GM19025 (cell line): Measurements from ENCODE around the gene FXN.
"Not testable (repeated sequence)": the region's sequence is repeated elsewhere in the genome, so short reads cannot be mapped to it uniquely, and the experiment has no call there.

ENCODE experiments used
- ATAC-seq: cut with Tn5 transposase; IDR thresholded peaks from one replicate; pipeline ENCODE4 v1.9.1; 2021; ENCODE audit warnings: mild to moderate bottlenecking, low read depth, moderate library complexity; ENCODE audit not compliant: unreplicated experiment

Gene FXN

DNA sequence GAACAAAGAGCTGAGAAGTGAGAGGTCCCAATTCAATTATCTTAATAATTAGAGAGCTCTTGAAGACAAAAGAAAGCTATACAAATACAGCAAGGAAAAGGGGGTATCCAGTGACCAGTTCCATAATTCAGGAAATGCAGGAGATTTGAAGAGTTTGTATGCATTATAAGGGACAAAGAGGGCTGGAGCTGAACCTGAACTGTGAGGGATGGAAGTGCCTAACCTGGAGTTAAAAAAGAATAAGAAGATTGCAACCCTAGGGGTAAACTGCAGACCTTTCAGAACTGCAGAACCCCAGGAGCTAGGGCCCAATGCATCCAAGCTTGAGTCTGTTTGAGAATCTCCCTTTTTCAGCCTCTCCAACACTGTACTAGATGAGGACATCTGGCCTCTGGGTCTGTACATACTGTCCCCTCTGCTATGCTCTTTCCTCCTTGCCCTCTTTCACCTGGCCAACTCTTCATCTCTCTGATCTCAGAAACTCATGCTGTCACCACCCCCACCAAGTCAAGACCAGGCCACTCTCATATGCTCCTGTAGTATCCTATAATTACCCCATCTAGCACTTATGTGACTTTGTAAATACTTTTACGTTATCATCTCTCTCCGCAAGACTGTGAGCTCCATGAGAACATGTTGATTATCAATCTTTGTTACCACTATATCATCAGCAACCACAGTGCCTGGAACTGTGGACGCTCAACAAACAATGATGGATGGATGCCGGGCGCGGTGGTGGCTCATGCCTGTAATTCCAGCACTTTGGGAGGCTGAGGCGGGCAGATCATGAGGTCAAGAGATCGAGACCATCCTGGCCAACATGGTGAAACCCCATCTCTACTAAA, 15.0 kb upstream of the FXN start:
- ATAC-seq: no peak

DNA sequence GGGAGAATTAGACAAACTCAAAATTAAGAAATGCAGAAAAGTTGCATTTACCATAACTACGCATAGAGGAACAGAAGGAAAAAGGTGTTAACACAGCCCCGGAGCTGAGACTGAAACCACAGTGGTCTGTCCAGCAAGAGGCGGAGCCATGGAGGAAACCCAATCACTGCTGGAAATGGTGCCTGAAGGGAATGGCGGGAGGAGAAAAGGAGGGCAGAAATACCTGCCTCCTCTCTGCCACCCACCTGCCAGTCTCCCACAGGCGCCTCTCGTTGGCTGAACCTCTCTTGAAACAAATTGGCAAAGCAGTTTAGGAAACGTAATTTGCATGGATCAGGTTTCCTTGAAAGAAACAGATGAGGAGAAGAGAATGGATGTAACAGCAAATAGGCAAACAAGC, 11.9 kb upstream of the FXN start:
- ATAC-seq: no peak

DNA sequence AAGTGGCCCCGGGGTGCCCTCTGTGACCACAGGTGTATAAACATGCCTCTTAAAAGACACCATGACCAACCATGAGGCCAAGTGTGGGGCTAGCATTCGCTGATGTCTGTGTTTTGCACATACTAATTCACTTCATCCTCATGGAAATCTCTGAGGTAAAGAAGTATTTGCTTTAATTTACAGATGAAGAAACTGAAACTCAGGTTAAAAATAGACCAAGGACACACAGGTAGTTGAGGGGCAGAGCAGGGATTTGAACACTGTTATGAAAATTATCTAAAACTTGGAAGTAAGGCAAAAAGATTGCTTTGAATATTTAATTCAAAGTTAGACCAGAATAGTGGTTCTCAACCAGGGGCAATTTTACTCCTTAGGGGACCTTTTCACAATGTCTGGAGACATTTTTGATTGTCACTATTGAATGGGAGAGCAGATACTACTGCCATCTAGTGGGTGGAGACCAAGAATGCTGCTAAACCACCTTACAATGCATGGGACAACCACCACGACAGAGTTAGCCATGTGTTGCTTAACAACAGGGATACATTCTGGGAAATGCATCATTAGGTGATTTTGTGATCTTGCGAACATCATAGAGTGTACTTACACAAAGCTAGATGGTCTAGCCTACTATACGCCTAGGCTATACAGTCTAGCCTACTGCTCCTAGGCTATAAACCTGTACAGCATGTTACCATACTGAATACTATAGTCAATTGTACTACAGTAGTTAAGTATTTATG, 8.0 kb upstream of the FXN start:
- peak; percentile 72 for ATAC-seq

DNA sequence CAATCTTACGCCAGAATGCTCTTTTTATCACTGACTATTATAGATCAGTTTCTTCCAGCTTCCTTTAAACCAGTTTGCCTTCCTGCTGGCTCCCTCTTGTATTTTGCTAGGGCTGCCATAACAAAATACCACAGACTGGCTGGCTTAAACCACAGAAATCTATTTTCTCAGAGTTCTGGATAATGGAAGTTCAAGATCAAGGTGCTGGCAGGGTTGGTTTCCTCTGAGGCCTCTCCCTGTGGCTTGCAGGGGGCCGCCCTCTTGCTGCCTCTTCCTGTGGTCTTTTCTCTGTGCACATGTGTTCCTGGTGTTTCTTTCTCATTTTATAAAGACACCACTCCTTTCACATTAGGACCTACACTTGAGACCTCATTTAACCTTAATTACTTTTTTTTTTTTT, 6.8 kb upstream of the FXN start:
- ATAC-seq: no peak

DNA sequence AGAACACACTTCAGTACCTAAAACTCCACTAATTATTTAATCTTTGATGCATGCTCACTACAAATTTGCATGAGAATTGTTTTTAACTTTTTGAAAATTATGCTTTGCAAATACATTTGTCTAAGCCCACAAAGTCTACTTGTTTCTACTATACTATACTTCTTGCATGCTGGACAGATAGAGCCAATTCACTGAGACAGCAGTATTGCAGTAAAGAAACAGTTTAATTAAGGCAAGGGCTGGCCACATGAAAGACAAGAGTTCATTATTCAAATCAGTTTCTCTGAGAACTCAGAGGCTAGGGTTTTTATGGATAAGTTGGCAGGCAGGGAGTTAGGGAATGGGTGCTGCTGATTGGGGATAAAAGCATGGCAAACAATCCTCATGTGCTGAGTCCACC, 6.0 kb upstream of the FXN start:
- ATAC-seq: no peak

DNA sequence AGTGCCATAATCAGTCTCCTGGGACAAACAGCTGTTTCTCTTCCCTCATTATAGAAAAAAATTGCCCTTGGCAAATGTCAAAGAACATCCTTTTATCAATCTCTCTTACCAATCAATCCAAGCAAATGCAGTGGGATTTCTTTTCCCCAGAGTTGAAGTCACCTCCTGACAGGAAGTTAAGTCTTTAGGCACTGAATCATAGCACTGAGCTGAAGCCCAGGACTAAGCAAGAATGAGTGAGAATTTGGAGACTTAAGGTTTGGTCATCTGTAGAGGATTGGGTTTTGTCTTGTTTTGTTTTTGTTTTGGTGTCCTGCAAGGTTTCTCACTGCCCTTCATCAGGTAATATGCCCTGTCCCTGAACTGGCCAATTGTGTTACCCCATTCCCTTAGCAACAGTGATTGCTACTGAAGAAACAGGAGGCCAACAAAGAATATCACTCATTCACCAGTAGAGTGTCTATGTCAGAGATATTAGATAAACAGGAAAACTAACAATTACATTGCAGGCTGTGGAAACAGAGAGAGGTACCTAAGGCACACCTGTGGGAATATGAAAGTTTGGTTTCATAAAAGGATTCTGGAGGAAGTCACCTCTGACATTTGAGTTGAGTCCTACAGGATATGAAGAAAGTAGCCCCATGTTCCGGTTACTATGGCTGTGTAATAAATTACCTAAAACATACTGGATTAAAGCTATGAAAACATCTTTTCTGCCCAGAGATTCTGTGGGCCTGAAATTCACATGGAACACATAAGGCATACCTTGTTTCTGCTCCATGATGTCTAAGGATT, 4.5 kb upstream of the FXN start:
- no peak for ATAC-seq

DNA sequence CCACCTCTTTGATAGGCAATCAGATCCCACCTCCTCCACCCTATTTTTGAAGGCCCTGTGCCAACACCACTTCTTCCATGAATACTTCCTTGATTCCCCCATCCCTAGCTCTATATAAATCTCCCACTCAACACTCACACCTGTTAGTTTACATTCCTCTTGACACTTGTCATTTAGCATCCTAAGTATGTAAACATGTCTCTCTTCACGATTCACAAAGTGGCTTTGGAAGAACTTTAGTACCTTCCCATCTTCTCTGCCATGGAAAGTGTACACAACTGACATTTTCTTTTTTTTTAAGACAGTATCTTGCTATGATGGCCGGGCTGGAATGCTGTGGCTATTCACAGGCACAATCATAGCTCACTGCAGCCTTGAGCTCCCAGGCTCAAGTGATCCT, 1.5 kb upstream of the FXN start:
- ATAC-seq: no peak

DNA sequence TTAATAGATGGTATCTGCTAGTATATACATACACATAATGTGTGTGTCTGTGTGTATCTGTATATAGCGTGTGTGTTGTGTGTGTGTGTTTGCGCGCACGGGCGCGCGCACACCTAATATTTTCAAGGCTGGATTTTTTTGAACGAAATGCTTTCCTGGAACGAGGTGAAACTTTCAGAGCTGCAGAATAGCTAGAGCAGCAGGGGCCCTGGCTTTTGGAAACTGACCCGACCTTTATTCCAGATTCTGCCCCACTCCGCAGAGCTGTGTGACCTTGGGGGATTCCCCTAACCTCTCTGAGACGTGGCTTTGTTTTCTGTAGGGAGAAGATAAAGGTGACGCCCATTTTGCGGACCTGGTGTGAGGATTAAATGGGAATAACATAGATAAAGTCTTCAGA, 757 bp downstream of the FXN start:
- ATAC-seq: no peak

DNA sequence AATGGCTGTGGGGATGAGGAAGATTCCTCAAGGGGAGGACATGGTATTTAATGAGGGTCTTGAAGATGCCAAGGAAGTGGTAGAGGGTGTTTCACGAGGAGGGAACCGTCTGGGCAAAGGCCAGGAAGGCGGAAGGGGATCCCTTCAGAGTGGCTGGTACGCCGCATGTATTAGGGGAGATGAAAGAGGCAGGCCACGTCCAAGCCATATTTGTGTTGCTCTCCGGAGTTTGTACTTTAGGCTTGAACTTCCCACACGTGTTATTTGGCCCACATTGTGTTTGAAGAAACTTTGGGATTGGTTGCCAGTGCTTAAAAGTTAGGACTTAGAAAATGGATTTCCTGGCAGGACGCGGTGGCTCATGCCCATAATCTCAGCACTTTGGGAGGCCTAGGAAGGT, 1.2 kb downstream of the FXN start:
- no peak for ATAC-seq

DNA sequence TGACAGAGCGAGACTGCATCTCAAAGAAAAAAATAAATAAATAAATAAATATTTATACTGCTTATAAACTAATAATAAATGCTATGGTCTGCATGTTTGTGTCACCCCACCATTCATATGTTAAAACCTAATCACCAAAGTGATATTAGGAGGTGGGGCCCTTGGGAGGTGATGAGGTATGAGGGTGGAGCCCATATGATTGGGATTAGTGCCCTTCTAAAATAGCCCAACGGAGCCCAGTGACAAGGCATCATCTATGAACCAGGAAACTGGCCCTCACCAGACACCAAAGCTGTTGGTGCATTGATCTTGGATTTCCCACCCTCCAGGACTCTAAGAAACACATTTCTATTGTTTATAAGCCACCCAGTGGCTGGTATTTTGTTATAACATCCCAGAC, 5.1 kb downstream of the FXN start:
- ATAC-seq: no peak

DNA sequence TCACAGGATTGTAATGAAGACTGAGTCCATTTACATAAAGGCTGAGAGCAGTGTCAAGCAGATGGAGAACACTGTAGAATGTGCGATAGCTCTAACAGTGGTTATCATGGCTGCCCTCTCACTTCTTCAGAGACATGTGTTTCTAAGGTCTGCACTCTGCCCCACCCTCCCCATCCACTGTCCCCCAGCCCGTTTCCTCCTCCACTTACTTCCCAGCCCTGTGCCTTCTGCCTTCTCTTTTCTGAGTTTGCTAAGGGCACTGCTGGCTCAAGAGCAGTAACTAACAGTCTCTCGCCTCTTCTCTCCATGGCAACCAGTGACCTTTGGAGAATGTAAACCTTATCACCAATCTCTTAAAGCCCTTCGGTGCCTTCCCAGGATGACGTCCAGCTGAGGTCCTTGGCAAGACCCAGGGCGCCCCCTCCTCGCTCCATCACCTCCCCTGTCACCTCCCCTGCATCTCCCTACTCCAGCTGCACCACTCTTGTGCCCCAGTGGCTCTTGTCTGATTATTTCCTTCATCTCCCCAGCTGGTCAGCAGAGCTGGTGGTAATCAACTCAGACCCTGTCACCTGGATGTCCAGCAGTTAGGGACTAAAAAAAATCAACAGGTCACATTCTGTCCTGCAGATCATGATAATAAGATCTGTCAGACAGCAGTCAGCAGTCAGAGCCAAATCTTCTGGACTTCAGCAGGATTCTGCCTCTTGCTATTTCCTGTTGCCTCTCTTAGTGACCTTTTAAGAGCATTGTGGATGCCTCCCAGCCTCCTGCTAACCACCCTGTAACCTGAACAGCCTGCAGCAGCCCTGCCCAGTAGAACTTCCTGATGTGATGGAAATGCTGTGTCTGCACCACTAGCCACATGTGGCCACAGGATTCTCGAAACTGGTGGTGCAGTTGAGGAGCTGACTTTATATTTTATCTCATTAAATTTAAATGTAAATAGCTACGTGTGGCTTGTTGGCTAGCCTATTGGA, 9.0 kb downstream of the FXN start:
- ATAC-seq: no peak

DNA sequence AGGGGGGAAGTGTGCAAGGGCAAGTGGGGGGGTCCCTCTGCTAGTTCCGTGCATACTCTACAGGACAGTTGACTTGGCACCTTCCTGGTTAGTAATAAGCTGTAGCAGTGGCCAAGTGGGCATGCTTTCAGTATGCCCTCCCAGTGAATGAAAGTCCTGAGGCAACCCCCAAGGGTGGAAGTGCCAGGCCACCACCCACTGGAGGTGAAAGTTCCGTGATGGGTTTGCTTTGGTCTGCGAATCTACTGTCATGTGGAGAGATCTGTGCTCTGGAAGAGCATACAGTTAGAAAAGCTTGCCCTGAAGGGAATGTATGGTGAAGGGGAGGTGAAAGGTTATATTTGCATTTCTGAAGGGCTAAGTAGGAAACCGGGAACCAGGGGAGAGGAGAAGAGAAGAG, 10.3 kb downstream of the FXN start:
- ATAC-seq: no peak

DNA sequence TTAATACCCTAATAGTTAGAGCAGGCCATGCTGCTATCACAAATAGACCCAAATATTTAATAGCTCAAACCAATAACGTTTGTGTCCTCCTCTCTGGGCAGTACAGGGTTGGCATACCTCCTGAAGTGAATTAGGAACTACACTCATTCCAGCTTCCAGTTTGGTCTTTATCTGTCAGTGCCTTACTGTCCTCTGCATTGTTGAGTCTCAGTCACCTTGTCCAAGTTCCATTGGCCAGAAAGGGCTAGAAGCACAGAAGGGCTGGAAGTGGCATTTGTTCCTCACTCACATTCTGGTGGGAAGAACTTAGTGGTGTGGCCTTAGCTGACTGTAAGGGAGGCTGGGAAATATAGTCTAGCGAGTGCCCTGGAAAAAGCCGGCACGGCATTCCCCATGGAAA, 11.2 kb downstream of the FXN start:
- ATAC-seq: no peak

DNA sequence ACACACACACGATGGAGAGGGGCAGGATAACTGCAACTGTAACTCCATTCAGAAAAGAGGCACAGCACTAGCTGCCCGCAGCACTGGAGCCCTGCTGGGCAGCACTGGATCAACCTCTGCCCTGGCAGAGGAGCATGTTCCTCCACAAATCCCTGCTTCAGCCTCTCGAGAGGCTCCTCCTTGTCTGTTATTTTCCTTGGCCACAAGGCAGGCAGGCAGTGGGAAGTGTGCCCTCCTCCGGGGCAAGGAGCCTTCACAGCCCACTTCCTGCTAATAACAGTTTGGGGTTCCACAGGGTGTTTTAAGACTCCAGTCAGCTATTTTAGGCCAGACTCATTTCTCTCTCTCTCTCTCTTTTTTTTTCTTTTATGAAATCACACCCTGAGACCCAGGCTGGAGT, 11.8 kb downstream of the FXN start:
- ATAC-seq: no peak

DNA sequence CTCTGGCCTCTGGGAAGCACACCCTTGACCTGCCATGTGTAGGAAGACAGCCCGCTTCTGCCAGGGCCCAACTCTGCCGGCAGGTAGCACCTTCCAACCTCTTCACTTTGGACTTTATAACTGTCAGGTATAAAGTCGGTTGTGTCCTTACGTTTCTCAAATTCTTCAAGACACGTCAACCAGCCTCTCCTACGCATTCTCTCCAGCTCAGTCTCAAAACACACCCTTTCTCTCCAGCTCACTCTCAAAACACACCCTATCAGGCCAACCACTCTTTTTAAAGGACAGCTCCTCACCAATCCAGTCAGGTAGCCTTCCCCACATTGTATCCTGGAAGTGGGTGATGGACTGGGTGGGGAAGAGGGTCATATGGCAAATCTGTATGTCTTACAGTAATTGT, 13.5 kb downstream of the FXN start:
- no peak for ATAC-seq

DNA sequence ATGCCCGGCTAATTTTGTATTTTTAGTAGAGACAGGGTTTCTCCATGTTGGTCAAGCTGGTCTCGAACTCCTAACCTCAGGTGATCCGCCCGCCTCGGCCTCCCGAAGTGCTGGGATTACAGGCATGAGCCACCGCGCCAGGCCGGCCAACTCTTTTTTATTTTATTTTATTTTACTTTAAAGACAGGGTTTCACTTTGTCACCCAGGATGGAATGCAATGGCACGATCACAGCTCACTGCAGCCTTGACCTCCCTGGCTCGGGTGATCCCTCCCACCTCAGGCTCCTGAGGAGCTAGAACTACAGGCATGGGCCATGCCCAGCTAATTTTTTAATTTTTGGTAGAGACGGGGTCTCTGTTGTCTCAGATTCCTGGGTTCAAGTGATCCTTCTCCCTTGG, 15.4 kb downstream of the FXN start:
- not testable (repeated sequence) for ATAC-seq

DNA sequence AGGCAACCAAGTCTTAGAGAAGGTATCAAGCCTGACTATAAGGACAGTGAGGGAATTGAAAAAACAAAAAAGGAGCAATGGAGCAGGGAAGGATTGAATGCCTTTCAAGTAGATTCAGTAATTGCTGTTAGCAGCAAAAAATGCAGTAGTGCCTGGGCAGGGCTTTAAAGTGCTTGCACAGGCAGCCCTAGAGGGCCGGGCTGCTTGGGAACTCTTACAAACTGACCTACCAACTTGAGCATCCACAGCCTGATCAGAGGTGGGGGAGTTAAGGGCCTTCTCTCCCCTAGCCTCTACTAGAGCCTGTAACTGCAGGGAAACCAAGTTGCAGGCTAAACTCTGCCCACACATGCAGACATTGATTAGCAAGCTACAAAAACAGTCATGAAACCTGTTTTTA, 19.4 kb downstream of the FXN start:
- no peak for ATAC-seq

DNA sequence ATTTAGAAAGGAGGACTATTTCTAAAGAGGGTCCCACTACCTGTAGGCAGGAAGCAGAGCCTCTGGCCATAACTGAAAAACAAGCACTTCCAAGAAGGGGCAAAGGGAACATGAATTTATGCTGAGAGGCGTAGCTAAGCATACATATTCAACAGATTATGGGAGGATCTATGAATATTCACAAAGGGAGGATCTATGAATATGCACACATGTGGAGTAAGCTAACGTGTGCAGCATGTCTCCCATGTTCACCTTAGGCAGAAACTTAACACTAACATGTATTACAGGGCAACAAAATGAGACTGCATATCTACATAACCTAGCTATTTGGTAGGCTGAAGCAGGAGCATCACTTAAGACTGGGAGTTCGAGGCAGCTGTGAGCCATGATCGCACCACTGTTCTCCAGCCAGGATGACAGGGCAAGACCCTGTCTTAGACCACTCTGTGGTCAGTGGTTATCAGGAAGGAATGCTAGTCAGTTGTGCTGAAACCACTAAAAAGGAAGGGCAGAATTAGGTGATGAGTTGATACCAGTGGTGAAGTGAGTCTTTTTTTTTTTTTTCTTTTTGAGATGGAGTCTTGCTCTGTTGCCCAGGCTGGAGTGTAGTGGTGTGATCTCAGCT, 20.8 kb downstream of the FXN start:
- ATAC-seq: no peak

DNA sequence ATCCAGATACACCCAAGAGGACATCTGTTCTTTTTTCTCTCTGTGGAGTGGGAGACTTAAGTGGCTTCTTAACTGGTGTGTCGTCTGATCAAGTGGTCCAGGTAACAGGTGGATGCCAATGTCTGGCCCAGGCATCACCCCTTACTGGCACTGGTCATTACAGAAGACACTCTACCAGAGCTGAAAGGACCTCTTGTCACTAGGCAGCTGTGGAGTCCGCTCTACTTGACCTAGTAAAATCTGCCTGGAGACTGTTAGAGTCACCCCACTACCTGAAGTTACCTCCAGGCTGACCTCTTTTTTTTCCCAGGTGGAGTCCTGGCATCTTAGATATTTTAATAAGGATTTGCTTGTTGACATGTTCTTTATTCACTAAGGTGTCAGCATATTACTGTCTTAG, 22.5 kb downstream of the FXN start:
- ATAC-seq: no peak

DNA sequence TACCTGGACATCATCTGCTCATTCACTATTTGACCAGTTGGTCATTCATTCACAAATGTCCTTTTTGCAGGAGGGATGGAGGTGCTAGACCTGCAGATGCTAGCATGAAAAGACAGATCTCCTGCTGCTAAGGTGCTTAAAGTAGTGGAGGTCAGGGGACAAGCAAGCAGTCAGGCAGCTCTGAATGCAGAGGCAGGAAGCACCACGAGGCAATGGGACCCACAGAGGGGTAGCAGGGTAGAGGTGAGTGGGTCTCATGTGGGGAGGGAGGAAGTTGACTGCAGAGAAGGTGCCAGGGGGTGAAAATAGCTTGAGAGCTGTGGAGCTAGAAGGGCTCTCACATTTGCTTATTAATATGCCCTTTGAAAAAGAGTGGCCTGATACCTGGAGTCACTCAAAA, 25.2 kb downstream of the FXN start:
- ATAC-seq: no peak
